Activated T-cell treated with anti-CD3 and anti-CD28 coated beads for 48 hours (primary cell): ENCODE data around the gene CABP4.

Source experiments
- DNase-seq: peaks from one replicate; pipeline ENCODE4 v3.0.0-alpha.2; 2020; ENCODE audit warnings: low read depth

The CABP4 gene

DNA sequence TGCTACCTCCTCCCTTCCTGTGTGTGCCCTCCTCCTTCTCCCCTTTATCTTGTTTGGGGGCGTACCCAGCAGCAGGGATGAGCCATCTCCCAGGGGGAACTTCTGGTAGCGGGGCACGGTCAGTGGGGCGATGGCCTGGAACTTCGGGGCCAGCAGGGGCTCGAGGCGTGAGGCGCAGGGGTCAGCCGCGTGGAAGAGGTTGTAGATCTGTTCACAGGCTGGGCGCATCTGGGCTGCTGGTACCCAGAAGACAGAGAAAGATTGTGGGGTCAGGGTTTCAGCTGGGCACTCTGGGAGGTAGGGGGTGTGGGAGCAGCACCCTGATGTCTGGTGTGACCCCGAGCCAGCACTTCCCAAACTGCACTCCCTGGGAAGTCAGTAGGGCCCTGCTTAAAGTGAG lies 41.0 kb downstream of the CABP4 start:
- no peak for DNase-seq

DNA sequence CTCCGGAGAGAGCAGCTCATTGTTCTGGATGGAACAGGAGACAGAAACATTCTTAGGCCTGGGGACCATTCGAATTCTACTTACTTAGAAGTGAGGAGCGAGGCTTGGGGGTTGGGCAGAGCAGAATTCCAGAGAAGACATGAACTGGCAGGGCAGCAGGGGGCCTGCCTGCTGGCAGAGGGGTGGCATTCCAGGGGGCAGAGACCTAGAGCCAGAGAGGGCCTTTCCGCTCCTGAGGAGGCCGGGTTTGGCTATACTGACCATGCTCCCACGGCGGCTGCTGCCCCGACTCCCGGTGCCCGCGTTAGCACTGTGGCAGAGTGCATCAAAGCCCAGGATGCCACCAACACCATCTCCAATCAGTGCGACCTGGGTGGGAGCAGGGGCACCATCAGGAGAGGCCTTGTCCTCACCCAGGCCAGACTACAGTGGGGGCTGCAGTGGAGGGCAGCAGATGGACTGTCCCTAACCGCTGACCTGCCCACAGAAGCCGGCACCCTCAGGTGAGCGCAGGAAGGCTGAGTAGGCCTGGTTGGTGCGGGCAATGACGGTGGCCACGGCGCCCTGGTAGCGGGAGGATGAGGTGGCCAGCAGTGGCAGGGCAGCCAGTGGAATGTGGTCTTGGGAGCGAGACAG lies 42.6 kb downstream of the CABP4 start:
- no peak for DNase-seq

DNA sequence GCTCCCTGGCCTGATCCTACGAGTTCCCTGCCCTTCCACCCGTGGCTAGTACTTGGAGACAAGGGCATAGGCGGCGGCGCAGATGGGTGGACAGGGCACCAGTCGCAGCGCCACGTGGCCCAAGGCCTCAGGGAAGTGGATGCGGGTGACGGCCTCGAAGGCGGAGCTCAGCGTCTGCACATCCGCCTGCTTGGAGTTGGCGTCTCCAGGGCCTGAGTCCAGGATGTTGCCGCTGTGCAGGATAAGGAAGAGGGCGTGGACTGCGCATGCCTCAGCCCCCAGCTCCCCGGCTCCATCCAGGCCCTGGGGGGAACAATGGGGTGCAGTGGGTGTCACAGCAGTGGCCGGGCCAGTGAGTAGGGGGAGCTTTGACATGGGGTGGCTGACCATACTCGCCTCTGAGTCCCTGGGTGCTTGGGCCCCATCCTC lies 43.4 kb downstream of the CABP4 start:
- no peak for DNase-seq

DNA sequence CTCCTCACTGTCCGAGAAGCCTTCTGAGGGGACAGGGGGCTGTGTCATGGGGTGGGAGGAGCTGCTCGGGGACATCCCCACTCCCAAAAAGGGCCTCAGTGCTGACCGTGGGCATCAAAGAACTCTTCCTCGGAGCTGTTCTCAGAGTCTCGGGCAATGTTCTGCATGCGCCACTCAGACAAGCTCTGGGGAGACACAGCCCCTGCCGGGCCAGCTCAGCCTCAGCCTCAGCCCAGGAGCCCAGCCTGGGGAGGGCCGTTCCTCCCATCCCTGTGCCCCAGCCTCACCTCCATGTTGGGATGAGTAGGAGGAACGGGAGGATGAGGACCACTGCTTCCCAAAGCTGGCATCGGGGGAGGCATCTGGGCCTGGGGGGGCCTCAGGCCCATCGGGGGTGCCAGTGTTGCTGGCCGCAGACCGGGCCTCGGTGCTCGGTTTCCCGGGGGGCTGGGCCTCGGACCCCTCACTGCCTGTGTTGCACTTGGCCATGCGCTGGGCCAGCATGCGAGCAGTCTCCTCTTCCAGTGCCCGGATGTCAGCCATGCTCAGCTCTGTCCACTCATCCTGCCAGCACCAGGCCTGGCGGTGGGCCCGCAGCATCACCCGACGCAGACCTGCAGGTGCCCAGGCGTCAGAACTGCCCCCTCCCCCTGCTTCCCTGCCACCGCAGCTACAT lies 44.8 kb downstream of the CABP4 start:
- no peak for DNase-seq

DNA sequence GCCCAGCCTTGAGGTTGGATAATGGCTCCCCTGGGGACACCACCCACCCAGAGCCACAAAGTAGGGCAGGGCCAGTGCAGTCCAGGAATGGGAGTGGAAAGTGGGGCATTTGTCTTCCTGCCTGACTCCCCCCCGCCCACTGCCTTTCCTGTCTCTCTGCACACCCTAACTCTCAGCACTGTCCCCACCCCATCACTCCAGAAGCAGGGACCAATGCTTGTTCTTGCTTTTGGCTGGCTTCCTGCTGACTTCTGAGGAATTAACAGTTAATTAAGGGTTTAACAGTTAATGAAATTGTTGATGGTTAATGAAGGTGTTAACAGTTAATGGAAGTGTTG lies 45.3 kb downstream of the CABP4 start:
- no peak for DNase-seq

DNA sequence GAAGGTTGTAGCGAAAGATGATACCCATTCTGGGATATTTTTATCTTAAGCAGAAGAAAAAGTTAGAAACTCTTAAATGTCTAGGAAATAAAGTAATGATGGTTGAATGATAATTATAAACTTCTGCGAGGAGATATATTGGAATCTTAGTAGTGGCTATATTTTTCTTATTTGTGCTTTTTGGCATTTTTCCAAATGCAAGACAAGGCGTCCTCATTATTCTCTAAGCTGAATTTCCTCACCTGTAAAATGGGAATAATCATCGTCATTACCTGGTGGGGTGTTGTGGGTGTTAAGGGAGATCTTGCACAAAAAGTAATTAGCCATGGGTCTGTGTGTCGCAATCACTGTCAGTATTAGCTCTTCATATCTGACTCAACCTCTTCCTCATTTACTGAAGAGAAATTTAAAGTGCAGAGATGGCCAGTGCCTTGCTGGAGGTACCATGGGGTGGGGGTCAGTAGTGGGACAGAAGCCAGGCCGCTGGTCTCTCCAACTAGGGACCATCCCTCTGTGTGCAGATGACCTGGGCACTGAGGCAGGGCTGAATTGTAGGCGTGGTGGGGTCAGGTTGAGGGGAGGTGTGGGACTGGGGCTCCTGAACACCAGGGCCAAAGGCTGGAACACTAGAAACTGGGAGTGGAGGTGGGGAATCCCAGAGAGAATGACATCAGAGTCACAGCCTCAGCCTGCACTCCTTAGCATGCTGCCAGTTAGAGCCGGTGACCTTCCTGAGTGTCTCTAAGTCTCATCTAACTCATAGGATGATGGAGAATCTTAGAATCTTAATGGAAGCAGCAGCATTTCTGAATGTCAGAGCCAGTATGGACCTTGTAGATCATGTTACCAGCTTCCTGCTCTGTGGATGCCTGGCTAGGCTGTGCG lies 45.9 kb downstream of the CABP4 start:
- no peak for DNase-seq

DNA sequence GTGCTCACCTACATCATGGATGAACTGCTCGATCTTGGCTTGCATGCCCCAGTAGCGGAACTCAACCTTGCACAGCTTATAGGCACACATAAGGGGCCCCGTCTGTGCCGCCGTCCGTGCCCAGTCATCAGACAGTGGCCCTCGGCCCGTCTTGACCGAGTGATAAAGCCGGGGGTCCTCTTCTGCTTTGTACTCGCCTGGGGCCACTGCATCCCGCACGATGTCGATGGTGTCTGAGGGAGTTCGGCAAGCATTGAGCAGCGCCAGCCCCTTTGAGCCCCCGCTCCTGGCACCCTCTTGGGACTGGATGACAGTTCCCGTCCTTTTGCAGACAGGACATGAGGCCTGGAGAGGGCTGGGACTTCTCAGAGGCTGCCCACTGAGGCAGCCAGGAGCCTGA lies 46.7 kb downstream of the CABP4 start:
- DNase-seq = no peak

DNA sequence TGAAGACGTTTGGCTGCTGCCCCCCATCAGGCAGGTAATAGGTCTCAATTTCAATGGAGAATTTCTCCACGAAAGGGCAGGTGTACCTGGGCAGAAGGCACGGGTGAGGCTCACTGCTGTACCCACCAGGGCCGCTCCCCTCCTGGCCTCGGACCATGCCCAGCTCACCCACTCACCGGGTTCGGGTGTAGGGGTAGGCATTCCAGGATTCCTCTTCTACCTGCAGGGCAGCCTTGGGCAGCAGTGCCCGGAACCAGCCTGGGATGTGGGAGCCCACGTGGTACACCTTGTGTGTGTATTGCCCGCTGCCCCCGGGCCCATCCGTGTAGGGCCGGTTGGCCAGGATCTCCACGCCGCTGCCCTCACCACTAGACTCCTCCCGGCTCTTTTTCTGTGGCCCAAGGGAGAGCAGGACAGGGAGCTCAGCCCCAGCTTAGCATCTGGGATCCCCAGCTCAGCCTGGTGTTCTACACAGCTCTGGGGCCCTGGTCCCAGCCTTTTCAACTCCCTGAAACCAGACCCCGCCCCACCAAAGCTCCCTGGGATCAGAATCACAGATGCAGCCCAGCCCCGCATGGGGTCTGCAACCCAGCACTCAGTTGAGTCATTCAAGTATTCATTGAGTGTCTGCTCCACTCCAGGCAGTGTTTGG lies 47.3 kb downstream of the CABP4 start:
- DNase-seq = no peak

DNA sequence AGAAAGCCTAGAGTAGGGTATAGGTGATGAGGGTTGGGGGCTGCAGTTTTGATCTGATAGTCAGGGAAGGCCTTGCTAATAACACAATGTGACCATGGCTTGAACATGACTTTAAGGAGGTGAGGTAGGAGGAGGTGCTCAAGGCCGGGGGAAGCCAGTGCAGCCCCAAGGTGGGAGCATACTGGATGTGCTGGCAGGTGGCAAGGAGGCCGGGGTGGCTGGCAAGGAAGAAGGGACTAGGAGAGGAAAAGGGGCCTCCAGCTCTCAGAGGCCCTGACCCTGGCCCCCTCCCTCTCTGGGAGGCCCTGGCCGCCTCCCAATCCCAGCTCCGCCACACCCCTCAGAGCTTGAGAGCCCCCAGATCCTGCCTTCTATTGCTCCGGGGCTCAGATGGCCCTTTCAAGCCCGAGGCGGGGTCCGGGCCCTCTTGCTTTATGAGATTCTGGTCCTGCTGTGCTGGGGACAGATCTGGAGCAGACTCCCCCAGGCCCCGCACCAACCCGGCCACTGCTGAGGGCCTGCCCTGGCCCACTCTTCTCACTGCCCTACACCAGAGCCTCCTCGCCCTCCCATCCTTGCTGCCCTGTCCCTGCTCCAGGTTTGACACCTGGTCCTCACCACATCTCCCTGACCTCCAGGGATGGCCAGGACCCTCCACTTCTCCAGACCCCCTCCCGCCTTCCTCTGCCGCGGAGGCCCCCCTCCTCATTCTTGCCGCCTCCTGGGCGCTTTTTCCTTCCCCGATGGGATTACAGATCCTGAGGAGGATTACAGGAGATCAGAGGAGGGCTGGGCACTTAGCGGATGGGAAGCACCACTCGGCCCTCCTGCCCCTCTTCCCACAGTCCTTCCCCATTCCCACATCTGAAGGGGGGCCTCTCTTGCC lies 48.2 kb downstream of the CABP4 start:
- DNase-seq = no peak

DNA sequence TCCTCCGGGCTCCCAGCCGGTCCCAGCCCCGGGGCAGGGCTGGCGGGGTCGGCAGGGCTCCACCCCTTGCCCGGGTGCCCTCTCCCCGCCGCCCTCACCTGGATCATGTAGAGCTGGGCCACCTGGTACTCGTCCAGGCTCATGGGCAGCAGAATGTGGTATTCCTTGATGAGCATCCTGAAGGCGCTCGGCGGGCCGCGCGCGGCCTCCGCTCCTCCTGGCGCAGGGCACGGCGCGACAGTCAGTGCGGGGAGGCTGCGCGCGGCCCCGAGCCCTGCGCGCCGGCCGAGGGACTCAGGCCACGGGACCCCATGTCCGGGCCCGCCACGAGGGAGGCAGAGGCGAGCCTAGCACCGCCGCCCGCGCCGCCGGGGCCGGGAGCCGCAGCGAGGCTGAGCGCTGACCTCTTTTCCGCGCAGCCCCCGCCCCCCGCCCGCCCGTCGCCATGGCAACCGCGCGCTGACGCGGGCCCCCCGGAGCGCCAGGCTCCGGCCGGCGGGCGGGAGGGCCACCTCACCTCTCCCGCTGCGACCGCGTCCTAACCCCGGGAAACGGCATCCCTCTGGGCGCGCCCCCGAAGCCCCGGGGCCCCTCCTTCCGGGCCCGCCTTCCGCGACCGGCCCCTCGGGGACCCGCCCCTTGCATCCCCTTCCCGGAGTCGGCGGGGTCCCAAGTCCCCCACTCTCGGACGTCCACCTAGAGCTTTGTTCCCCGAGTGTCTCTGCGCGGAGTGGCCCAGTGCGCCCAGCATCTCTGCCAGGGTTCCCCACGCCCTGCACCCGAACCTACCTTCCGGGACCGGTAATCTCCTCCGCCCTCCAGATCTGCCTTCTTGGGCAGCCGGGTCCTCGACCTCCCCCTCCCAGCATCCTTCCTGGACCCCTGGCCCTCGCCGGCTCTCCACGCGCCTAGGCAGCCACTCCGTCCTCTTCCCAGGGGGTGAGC lies 49.1 kb downstream of the CABP4 start:
- peak; percentile 40 for DNase-seq

DNA sequence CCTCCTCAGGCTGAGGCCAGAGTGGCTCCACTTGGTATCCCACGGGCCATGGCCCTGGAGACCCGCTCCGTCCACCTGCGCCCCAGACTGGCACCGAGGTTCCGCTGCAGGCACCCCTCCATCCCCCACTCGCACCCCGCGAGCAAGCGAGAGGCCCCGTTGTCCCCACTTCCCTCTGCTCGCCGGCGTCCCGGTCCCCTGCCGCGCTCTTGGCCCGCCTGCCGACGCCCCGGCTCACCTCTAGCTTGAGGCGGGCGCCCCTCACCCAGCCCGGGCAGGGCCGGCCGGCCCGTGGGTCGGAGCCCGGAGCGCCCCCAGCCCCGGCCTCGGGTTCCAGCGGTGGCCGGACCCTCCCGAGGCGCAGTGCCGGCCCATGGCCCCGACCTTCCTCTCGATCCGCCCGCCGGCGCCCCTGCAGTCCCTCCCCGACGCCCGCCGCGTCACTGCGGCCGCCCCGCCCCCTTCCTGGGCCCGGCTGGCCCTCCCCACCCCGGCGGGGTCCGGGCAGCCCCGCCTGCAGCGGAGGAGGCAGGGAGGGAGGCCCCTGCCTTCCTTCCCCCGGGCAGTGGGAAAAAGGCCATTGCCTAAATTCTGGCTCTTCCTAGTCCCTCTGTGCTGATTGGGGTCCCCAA lies 49.9 kb downstream of the CABP4 start, which contains the start of gene PITPNM1:
TSS of gene PITPNM1 (minus strand) at position 414 of the 632 bp plus-strand sequence. CDS start 1,183 bp downstream, outside the sequence.
- DNase-seq = peak; percentile 79

DNA sequence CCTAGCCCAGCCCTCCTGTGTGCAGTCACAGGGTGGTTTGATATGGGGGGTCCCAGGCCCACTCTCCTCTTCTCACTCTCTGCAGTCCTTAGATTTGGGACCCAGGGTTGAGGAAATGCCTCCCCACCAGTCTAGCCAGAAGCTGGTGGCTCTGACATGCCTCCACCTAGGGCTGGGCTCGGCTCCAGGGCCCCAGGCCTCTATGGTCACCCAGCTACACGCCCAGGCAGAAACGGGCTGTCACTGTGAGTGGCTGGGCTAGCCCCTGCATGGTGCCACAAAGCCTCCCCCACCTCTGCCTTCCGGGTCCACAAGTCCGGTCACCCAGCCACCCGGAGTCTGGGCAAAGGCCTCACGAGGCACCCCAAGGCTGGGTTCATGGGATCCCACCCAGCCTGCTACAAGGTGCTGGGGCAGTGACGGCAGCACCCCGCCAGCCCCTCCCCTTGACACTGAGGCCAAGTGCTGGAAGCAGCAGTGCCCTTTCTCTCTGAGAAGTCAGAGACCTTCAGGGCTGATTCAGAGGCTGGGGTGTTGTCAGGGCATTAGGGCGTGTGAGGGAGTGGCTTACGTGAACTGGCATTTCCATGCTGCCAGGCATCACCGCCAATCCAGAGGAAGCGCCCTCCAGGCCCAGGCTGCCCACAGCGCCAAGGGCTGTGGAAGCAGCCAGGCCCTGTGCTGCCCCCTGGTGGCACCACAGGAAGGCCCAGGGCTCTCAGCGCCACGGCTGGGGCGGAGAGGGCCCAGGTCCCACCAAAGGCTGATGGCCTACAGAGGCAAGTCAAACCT lies 50.6 kb downstream of the CABP4 start:
- peak; percentile 93 for DNase-seq

DNA sequence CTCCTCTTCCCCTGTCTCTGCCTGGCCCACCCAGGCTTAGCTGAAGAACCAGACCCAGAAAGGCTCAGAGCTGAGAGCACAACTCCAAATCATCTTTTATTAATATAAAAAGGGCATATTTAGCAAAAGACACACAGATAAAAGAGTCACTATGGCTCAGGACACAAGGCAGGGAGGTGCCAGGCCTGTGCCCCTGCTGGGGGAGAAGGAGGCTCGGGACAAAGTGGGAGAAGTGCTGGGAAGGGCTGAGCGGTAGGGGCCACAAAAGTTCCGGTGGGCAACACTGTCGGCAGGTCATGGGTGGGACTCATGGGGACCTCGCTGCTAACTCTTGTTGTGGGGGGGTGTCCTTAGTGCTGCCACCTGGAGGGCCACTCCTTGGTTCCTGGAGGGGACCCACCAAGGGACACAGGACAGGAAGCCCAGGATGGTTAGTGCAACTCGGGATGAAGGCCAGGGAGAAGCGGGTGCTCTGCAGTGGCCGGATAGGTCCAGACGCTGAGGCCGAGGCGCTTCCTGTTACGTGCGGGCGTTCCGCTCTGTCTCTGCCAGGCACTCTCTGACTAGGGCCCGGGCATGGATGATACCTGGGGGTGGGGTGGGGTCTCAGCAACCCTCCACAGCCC lies 51.4 kb downstream of the CABP4 start:
- DNase-seq = no peak

DNA sequence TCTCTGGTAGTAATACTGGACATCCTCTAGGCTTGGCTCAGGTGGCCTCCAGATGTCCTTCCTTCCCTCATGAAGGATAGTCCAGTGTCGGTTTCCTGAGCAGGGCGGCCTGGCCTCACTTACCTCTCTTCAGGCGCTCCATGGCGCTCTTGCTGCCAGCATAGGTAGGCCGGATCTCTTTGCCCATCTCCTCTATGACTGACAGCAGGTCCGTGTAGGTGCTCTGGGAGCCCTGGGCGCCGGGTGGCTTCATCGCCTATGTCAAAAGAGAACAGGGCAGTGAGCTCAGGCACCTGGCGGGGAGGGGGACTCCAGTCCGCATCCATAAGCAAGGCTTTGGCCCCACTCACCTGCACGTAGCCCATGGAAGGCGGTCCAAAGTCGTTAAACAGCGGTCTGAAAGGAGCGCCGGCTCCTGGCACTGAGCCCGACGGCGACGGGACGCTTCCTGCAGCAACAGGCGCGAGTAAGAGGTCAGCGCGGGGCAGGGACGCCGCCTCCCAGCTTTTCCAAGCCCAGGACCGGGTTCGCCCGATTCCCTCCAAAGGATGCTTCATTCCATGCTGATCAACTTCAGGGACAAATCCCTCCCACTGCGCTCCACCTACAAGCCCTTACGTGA lies 52.2 kb downstream of the CABP4 start:
- no peak for DNase-seq

DNA sequence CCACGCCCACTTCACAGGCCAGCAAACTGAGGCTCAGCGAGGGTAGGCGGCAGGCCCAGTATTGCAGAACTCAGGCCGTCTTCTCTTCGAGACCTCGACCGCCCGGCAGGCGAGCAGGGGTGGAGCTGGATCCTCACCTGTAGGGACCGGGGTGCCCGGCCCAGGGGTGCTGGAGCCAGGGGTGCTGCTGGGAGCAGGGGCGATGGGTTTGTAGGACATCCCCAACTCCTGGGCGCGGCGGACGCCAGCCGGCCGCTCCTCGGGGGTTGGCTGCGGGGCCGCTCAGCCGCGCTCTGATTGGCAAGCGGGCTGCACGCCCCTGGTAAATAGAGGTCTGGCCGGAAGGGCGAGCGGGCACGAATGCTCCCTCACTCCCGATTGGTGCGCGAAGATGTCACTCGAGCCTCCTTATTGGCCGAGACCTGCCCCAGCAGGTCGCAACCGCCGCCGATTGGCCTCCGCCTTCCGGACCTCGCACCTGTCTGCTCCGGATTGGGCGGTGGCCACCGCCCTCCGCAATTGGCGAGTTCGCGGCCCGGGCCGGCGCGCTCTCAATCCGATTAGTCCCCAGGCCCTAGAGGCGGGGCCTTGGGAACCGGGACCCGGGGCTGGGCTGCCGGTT lies 52.8 kb downstream of the CABP4 start, which contains the start of gene CDK2AP2:
TSS of gene CDK2AP2 (minus strand) at position 299 of the 622 bp plus-strand sequence. CDS start at position 219, 80 bp downstream.
- DNase-seq = peak; percentile 98

DNA sequence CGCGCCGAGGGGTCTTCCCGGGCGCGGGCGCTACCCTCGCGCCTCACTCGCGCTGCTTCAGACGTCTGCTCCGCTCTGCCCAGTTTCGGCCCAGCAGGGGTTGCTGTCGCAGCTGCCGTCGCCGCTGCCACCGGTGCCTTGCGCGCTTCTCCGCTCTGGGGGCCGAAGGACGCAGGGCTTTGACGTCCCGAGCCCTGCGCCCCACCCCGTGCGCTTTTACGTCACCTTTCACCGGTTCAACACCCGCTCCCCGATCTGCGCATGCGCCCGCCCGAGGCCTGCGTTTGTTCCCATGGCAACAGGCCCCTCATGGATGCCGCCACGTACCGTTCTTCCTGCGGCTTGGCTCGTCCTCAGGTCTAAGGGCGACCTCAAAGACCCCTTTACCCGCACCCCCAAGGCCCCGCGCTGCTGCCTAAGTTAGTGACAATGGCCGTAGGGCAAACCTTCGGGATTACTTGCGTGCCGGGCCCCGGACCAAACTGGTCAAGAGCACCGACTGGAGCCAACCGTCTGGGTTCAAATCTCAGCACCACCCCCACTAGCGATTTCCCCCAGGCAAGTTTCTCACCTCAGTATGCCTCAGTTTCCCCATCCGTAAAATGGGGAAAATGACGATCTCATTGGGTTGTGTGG lies 53.5 kb downstream of the CABP4 start:
- peak; percentile 97 for DNase-seq

DNA sequence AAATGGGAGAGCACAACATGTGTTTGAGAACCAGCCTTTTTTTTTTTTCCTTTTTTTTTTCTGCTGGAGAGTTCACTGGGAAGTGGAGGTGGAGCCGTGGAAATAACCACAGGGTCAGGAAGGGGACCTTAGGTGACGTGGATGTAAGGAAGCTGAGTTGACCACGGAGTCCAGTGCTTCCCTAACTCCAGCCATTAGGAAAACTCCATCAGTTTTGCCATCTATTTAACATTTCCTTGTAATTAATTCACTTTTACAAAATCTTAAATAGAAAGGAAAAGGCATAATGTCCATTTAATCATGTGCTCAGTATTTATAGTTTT lies 54.8 kb downstream of the CABP4 start:
- no peak for DNase-seq
